ENCODE results near the gene NT5DC4.

The NT5DC4 gene

DNA sequence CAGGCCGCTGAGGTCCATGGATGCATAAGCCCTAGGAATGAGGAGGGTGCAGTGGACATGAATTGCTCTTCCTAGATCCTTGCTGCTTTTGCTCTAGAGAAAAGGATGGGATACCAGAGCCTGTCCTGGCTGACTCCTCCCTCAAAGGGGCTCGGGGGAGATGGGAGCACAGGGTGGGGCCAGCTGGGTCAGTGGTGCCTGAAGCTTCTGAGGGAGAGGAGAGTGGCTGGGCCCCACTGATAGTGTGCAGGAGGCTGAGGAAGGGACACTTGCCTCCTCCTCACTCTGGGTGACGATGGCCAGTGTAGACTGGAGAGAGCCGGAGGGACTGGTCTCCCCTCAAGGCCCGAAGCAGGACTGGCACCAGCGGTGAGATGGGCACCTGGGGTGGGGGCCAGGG lies at the start of gene NT5DC4:
NT5DC4 (plus strand) TSS at position 236 of the 400 bp plus-strand sequence; CDS start at position 296, 60 bp downstream.
- ATAC-seq, result no peak
- TF ChIP-seq SNAI2 (CRISPR knock-in tag; IDR thresholded peaks at IDR 0.05) (no peak), GLIS3 (CRISPR knock-in tag; IDR thresholded peaks at IDR 0.05) (no peak), ESRRG (CRISPR knock-in tag; IDR thresholded peaks at IDR 0.05) (no peak), ZNF8 (CRISPR knock-in tag; IDR thresholded peaks at IDR 0.05) (no peak), ARNTL (CRISPR knock-in tag; IDR thresholded peaks at IDR 0.05; ENCODE audit: borderline replicate concordance, low read depth) (no peak), BACH2 (CRISPR knock-in tag; IDR thresholded peaks at IDR 0.05; ENCODE audit: borderline replicate concordance) (no peak), ZC3H10 (CRISPR knock-in tag; IDR thresholded peaks at IDR 0.05) (no peak), ISL1 (CRISPR knock-in tag; IDR thresholded peaks at IDR 0.05) (no peak), ZNF565 (CRISPR knock-in tag; conservative IDR thresholded peaks at IDR 0.05; ENCODE audit: low read depth) (no peak), CREB5 (CRISPR knock-in tag; IDR thresholded peaks at IDR 0.05; ENCODE audit: low read depth) (no peak), ZNF70 (CRISPR knock-in tag; IDR thresholded peaks at IDR 0.05) (no peak), TCF4 (CRISPR knock-in tag; IDR thresholded peaks at IDR 0.05; ENCODE audit: borderline replicate concordance) (no peak), TOX (CRISPR knock-in tag; IDR thresholded peaks at IDR 0.05; ENCODE audit: borderline replicate concordance) (no peak)
- TF ChIP-seq, protein P1, sequence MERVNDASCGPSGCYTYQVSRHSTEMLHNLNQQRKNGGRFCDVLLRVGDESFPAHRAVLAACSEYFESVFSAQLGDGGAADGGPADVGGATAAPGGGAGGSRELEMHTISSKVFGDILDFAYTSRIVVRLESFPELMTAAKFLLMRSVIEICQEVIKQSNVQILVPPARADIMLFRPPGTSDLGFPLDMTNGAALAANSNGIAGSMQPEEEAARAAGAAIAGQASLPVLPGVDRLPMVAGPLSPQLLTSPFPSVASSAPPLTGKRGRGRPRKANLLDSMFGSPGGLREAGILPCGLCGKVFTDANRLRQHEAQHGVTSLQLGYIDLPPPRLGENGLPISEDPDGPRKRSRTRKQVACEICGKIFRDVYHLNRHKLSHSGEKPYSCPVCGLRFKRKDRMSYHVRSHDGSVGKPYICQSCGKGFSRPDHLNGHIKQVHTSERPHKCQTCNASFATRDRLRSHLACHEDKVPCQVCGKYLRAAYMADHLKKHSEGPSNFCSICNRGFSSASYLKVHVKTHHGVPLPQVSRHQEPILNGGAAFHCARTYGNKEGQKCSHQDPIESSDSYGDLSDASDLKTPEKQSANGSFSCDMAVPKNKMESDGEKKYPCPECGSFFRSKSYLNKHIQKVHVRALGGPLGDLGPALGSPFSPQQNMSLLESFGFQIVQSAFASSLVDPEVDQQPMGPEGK (CRISPR knock-in tag; IDR thresholded peaks at IDR 0.05; ENCODE audit: borderline replicate concordance), result no peak
- TF ChIP-seq, protein P2, sequence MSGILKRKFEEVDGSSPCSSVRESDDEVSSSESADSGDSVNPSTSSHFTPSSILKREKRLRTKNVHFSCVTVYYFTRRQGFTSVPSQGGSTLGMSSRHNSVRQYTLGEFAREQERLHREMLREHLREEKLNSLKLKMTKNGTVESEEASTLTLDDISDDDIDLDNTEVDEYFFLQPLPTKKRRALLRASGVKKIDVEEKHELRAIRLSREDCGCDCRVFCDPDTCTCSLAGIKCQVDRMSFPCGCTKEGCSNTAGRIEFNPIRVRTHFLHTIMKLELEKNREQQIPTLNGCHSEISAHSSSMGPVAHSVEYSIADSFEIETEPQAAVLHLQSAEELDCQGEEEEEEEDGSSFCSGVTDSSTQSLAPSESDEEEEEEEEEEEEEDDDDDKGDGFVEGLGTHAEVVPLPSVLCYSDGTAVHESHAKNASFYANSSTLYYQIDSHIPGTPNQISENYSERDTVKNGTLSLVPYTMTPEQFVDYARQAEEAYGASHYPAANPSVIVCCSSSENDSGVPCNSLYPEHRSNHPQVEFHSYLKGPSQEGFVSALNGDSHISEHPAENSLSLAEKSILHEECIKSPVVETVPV (CRISPR knock-in tag; IDR thresholded peaks at IDR 0.05), result no peak
- TF ChIP-seq, protein P3, sequence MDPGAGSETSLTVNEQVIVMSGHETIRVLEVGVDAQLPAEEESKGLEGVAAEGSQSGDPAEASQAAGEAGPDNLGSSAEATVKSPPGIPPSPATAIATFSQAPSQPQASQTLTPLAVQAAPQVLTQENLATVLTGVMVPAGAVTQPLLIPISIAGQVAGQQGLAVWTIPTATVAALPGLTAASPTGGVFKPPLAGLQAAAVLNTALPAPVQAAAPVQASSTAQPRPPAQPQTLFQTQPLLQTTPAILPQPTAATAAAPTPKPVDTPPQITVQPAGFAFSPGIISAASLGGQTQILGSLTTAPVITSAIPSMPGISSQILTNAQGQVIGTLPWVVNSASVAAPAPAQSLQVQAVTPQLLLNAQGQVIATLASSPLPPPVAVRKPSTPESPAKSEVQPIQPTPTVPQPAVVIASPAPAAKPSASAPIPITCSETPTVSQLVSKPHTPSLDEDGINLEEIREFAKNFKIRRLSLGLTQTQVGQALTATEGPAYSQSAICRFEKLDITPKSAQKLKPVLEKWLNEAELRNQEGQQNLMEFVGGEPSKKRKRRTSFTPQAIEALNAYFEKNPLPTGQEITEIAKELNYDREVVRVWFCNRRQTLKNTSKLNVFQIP (CRISPR knock-in tag; IDR thresholded peaks at IDR 0.05; ENCODE audit: borderline replicate concordance, low read depth), result no peak

DNA sequence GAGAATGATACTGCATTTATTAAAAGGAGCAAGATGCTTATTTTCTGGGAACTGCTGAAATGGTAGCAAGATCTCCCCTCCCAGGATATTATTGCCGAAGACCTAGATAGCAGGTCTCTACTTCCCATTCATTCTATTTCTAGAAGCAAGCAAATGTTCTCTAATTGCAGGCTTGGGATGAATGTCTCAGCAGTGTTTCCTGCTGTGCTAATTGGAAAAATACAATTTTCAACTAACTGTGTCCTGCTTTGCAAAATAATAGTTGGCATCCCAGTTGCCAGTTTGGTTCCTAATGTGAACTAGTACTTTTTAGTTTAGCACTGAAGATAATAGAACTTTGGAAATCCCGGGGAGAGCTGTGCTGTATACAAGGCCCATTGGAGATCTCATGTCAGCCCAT lies 49.0 kb upstream of the NT5DC4 start:
- TF ChIP-seq ESRRG (CRISPR knock-in tag; IDR thresholded peaks at IDR 0.05), result no peak
- no peak for TF ChIP-seq GLIS3 (CRISPR knock-in tag; IDR thresholded peaks at IDR 0.05)
- TF ChIP-seq, protein P1 (CRISPR knock-in tag; IDR thresholded peaks at IDR 0.05; ENCODE audit: borderline replicate concordance), result no peak
- no peak for TF ChIP-seq TOX (CRISPR knock-in tag; IDR thresholded peaks at IDR 0.05; ENCODE audit: borderline replicate concordance)
- TF ChIP-seq SNAI2 (CRISPR knock-in tag; IDR thresholded peaks at IDR 0.05), result no peak
- ATAC-seq, result no peak

- TF ChIP-seq ARNTL (CRISPR knock-in tag; IDR thresholded peaks at IDR 0.05; ENCODE audit: borderline replicate concordance, low read depth) (no peak), ZC3H10 (CRISPR knock-in tag; IDR thresholded peaks at IDR 0.05) (no peak), PPARA (CRISPR knock-in tag; IDR thresholded peaks at IDR 0.05; ENCODE audit: borderline replicate concordance) (no peak), BACH2 (CRISPR knock-in tag; IDR thresholded peaks at IDR 0.05; ENCODE audit: borderline replicate concordance) (no peak), ZNF70 (CRISPR knock-in tag; IDR thresholded peaks at IDR 0.05) (no peak)
- TF ChIP-seq, protein P1 (CRISPR knock-in tag; IDR thresholded peaks at IDR 0.05; ENCODE audit: borderline replicate concordance), result no peak
- TF ChIP-seq, protein P3 (CRISPR knock-in tag; IDR thresholded peaks at IDR 0.05; ENCODE audit: borderline replicate concordance, low read depth), result no peak
- TF ChIP-seq, protein P4, sequence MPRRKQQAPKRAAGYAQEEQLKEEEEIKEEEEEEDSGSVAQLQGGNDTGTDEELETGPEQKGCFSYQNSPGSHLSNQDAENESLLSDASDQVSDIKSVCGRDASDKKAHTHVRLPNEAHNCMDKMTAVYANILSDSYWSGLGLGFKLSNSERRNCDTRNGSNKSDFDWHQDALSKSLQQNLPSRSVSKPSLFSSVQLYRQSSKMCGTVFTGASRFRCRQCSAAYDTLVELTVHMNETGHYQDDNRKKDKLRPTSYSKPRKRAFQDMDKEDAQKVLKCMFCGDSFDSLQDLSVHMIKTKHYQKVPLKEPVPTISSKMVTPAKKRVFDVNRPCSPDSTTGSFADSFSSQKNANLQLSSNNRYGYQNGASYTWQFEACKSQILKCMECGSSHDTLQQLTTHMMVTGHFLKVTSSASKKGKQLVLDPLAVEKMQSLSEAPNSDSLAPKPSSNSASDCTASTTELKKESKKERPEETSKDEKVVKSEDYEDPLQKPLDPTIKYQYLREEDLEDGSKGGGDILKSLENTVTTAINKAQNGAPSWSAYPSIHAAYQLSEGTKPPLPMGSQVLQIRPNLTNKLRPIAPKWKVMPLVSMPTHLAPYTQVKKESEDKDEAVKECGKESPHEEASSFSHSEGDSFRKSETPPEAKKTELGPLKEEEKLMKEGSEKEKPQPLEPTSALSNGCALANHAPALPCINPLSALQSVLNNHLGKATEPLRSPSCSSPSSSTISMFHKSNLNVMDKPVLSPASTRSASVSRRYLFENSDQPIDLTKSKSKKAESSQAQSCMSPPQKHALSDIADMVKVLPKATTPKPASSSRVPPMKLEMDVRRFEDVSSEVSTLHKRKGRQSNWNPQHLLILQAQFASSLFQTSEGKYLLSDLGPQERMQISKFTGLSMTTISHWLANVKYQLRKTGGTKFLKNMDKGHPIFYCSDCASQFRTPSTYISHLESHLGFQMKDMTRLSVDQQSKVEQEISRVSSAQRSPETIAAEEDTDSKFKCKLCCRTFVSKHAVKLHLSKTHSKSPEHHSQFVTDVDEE (CRISPR knock-in tag; IDR thresholded peaks at IDR 0.05), result no peak
- ATAC-seq, result no peak
These were observed 47.8 kb upstream of the NT5DC4 start for GRCh38 chr2:112673008-112673407.

Data from SK-N-SH treated with all-trans-retinoic acid at 6 μM for 48 hours (cell line).